A172 (cell line): ENCODE results near the gene TIMELESS. TPM values are rescaled to one million over a fixed set of nuclear protein-coding genes. Genes with fewer than 3 reads are reported as not detected.
A peak's percentile ranks its signal among the peaks of the same experiment; 100 is the strongest.
"Not testable (repeated sequence)": the region's sequence is repeated elsewhere in the genome, so short reads cannot be mapped to it uniquely, and the experiment has no call there.

ENCODE experiments used
- DNase-seq: peaks from one replicate; pipeline ENCODE4 v3.0.0-alpha.2; 2015; ENCODE audit warnings: low spot score
- total RNA-seq: library from RNA; depleted of rRNA; stranded (reverse); fragments of >200 nt; shearing (Covaris generic); gene quantifications from 2 replicates; pipeline ENCODE4 v1.2.3, GENCODE V29; 2014

TIMELESS gene
- total RNA-seq, 1 experiment from 2014 or later = 18.3 TPM

DNA sequence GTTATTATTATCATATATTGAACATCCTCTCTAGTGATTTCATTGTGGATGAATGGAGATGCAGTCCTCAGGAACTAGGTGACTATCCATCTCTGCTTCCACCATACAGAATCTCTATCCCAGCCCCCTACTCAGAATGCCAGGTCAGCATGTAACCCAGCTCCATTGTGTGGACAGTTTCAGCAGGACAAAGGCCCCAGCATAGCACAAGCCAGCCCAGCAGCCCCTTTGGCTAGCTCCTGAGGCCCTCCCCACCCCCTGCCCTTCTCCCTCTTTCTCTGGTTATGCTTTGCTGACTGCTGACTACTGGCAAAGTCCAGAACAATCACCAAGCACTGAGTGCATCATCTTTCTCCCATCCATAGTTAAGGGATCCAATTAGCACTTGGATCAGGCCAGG is 13.3 kb upstream of the TIMELESS start:
- no peak for DNase-seq

DNA sequence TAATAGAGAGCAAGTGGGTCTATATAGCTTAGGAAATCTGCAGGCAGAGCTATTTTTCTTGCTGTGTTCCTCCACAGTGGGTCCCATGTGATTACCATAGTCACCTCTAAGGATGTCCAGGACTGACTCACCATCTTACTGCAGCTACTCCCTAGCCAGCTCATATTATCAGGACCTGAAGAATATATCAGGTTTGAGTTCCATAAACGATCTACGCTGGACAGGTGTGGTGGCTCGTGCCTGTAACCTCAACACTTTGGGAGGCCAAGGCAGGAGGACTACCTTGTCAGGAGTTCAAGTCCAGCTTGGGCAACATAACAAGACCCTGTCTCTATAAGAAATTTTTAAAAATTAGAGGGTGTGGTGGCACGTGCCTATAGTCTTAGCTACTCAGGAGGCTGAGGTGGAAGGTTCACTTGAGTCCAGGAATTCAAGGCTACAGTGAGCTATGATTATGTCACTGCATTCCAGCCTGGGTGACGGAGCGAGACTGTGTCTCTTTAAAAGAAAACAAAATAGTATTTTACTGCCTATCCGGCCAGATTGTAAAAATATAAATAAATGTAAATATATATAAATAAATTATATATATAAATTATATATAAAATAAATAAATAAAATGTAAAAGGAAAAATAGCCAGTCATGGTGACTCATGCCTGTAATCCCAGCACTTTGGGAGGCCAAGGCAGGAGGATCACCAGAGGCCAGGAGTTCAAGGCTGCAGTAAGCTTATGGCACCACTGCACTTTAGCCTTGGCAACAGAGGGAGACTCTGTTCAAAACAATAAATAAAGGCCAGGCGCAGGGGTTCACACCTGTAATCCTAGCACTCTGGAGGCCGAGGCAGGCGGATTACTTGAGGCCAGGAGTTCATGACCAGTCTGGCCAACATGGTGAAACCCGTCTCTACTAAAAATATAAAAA is 12.3 kb upstream of the TIMELESS start:
- peak; percentile 63 for DNase-seq

DNA sequence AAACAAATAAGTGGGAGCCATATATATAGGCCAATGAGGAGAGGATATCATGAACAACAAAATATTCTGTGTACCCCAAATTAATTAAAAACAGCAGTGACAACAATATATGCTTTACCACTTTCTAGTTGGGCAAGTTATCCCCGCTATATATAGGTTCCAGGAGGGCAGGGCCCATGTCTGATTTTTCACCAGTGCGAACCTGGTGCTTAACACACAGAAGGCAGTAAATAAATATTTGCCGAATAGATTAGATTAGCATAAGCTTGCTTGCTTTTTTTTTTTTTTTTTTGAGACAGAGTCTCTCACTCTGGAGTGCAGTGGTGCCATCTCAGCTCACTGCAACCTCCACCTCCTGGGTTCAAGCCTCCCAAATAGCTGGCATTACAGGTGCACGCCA is 8.6 kb upstream of the TIMELESS start:
- no peak for DNase-seq

DNA sequence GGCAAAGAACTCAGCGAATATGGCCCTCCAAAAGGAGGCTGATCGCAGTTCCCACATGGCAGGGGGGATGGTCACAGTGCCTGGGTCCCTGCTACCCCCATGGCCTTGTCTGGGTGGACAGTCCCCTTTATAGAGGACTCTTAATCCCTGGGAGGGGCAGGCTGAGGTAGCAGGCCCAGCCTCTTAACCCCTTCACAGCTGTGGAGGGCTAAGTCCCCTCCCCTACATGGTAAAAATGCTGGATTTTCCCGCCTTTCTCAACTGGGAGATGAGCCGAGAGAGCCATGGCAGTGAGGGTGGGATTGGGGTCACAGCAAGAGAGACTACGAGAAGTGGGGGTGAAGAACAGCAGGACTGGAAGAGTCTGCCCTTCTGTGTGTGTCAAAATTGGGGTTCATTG is 5.3 kb upstream of the TIMELESS start, which contains the start of gene MIP:
Gene MIP (minus strand): TSS at position 101 of the 400 bp plus-strand sequence. CDS start 44 bp downstream, at position 57.
- no peak for DNase-seq

DNA sequence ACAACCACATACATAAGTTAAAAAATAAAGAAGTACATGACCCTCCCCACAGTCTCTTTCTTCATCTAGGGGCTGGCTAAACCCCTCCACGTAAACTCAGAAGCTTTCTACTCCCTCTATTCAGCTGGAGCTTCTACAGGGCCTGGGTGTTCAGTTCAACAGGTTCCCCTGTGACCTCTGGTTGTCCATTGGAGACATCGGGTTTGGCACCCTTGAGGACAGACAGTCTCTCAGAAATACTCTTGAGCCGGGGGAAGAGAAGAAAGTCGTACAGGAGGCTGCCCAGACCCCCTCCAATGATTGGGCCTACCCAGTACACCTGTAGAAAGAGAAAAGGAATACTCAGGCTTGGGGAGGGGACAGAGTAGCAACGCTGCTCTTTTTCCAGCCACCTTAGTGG is 1.9 kb upstream of the TIMELESS start:
- no peak for DNase-seq

DNA sequence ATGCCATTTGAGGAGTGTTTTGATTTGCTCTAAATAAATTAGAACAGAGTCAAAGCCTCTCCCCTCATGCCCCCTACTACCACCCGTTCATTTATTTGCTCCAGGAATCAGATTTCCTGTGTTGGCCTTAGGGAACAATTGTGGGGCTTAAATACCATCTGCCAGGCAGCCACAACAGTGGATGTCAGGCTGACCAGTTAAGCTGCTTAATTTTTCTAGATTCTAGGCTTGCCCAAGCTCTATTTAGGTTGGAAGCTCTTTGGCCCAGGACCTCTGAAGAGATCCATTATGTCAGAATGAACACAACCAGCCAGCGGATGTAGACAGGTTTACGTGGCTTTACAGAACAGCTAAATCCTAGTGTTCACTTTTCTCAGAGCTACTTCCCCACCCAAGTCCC is 1.0 kb upstream of the TIMELESS start:
- no peak for DNase-seq

DNA sequence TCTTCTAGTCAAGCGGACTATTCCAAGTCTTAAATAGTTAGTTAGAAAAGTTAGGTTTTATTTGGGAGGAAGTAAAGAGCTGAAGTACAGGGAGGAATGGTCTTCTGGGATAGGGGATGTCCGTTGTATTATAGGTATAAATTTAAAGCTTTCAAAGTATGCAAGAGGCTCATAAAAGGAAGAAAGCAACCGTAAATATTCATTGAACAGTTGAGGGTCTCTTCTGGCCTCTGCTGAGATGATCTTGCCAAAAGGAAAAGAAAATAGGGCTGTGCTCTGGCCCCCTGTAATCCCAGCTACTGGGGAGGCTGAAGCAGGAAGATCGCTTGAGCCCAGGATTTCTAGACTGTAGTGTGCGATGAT is 377 bp upstream of the TIMELESS start:
- DNase-seq = no peak

DNA sequence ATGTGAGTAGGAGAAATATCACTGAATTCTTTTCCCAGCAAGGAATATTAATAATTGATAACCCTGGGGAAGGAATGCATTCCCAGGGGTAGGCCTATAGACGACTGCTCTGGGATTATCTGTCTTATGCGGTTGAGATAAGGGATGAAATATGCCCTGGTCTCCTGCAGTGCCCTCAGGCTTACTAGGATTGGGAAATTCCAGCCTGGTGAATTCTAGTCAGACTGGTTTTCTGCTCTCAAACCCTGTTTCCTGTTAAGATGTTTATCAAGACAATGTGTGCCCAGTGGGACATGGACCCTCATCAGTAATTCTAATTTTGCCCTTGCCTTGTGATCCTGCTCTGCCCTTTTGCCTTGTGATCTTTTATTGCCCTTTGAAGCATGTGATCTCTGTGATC is 6.0 kb downstream of the TIMELESS start:
- not testable (repeated sequence) for DNase-seq

DNA sequence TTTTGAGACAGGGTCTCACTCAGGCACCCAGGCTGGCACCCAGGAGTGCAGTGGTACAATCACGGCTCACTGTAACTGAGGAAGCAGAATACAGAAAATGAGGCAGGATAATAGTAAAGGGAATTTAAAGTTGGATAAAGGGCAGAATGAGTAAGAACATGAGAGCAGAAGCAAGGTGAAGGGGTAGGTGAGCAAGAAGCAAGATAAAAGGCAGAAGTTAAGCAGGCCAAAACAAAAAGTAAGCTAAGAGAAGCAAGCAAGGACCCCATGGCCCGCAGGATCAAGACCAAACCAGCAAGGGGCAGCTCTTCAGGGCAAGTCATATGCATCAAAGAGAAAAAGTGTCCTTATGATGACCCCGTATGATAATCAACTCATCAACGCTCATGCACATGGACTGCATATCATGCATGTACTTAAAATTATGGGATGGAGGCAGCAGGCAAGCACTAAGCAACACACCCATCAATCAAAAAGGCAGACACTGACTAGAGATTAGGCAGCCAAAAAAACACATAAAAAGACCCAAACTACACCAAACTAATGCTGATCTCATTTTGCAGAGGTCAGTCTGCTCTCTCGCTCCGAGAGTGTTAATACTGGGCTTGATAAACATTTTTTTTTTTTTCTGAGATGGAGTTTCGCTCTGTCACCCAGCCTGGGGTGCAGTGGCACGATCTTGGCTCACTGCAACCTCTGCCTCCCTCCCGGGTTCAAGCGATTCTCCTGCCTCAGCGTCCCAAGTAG is 11.6 kb downstream of the TIMELESS start:
- no peak for DNase-seq

DNA sequence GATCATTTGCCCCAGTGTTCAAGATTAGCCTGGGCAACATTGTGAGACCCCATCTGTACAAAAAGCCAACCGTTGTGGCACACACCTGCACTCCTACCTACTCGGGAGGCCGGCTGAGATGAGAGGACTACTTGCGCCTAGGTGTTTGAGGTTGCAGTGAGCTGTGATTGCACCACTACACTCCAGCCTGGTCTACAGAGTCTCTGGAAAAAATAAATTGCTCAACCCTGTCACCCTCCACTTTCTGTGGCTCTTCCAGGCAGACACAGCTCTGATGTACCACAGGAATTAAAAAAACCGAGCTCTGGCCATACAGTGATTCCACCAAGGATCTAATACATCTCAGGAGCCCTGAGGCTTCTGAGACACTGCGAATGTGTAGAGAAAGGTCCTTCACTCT is 14.4 kb downstream of the TIMELESS start:
- DNase-seq = no peak

DNA sequence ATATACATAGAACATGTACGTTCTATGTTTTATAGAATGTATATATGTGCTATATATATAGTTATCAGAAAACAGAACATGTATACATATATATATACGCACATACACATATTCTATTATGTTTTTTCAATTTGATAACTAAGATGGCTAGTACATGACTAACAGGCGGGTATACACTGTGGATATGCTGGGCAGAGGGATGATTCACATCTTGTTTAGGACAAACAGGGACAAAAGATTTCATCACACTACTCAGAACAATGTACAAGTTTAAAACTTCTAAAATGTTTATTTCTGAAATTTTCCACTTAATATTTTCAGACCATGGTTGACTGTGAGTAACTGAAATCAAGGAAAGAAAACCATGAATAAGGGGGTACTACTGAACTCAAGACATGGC is 17.4 kb downstream of the TIMELESS start:
- no peak for DNase-seq

DNA sequence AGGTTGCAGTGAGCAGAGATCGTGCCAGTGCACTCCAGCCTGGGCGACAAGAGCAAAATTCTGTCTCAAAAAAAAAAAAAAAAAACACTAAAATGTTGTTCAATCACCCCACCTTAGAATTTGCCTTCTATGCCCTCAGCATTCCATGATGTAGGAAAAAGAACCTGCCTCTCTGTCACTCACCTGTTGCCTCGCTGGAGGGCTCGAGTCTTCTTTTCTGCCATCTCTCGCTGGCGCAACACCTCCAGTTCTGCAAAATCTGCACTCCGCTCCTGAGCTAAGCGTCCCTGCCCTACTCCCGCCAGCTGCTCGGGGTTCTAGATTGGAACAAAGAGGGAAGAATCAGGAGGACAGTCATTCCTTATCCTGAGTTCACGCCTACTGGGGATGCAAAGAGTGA is 17.9 kb downstream of the TIMELESS start:
- DNase-seq = no peak

DNA sequence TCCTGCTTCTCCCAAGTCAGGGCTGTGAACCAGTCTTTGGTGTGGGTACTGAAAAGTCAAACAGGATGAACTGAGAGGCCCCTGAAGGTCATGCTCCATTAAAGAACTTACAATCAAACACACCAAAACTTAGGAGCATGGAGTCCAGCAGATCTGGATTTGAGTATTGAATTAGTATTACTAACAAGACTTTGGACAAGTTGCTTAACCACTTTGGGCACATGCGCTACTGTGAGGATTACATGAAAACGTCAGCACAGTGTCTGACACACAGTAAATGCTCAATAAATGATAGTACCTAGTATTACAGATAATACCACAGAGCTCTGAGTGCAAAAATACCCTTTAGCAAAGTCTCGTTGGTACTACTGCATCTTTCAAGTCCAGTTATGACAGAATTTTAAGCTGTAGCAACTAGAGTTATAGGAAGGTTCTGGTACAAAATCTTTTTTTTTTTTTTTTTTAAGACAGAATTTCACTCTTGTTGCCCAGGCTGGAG is 23.2 kb downstream of the TIMELESS start:
- DNase-seq = no peak

DNA sequence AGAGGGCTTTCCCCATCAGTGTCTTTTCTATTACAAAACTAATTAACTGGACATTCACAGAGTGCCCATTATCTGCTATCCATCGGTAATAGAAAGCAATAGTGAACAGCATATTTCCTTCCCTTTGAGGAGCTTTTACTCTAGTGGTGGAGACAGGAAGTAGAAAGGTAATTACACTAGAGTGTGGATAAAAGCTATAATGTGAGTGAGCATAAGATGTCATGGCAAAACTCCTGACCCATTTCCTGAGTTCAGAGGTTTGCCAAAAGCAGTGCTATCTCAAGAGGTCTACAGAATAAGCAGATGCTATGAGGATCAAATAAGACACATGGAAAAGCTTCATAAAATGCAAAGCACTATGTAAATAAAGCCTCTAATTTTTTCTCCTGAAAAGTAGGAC is 24.0 kb downstream of the TIMELESS start:
- no peak for DNase-seq

DNA sequence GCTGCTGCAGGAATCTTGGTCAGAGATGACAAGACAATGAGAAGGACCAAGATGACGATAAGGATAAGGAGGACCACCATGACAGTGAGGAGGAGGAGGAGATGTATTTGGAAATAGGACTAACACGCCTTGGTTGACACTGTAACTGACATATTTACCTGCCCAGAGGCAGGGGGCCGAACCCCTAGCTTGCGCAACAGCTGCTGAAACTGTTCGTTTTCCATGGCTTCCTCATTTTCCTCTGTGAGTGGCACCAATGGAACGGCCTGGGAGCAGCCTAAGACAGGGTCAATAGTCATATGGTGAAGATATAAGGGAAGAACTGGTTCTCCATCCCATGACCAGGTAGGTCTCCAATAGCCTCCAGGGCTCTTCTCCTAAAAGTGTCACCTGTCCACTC is 28.8 kb downstream of the TIMELESS start:
- DNase-seq = no peak

DNA sequence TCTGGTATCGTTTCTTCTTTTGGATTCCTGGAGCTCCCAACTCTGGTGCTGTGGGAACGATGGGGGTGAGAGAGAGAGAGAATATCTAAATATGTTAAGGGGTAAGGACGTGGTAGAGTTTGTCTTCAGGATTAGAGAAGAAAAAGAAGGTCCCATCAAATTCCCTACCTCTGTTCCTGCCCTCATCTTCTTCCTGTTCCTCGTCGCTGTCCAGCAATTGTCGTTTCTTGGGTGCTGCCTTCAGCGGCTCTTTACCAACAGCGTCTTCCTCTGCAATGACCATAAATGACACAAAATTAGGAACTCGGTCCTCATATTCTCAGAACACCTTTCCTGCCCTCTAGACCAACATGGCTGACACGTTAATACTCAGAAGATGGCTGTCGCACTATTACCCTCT is 31.5 kb downstream of the TIMELESS start:
- no peak for DNase-seq

DNA sequence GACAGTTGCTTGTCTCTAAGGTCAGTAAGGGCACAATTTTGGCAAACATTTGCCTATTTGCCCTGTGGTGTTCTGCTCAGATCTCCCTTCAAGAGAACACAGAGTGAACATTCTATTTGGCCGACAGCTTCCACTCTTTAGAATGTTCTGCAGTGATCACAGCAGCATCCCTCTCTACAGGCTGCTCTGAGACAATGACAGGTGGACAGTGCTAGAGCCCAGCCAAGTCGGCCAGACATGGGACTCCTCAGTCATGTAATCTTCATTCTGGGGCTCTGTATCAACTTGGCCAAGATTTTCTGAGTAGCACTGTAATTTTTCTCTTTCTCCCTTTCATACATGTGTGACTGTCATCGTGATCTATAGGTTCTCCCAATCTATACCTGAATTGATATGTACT is 34.8 kb downstream of the TIMELESS start:
- DNase-seq = no peak

DNA sequence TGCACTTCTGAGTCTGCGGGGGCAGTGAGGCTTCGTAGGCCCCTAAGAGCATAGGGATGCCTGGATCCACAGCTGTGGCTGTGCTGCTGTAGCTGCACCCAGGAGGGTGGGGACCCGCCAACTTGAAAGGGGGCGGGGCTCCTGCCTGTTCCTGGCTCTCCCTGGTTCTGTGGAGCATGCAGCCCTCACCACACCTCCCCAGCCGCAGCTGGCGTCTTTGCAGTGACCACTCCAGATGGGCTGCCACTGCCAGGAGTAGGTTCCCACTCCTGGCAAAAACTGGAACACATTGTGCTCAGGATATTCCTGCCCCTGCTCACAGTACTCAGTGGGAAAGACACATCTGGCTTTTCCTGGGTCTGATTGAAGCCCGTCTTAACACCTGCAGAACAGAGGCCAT is 35.8 kb downstream of the TIMELESS start:
- no peak for DNase-seq

DNA sequence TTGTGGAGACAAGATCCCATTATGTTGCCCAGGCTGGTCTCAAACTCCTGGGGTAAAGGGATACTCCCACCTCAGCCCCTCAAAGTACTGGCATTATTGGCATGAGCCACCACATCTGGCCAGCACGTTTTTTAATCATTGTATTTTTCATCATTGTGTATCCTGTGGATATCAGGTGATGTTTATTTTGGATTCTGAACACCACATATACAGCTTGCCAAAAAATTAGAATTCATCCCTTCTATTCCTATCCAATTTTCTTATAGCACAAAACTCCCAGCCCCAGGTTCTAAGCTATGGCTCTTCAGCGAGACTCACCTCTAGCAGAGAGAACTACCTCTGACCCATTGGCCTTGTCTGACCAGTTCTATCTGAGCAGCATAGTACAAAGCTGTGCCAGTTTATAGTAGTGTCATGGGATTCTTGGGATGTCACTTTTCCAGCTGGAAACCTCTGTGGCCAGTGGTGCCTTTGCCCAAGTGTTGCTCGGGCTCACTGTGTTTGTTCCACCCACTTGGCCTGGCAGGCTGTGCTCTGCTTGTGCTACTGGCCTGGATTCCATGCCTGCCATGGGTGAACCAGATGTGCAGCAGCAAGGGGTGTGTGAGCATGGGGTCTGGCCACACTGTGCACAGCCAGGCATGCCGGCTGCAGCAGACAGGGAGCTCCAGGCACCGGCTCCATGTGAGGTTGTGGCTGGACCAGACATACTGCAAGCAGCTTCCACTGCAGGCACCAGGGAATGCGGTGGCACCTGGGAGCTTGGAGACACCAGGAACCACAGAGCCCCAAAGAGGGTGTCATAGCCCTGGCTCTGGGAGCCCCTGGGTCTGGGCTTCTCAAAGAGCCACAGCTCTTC is 37.2 kb downstream of the TIMELESS start:
- DNase-seq = no peak

DNA sequence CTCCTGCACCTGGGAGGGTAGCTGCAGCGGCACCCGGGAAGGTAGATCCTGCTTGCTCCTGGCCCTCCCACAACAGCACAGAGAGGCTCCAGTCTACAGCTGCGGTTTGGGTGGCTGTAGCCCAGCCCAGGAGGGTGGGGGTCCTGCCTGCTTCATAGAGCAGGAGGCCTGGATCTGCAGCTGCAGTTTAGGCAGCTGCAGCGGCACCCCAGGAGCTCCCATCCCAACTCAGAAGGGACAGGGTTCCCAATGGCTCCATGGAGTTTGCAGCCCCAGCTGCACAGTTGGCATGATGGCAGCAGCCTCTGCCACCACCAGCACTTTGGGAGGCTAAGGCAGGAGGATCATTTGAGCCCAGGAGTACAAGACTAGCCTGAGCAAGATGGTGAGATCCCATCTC is 38.5 kb downstream of the TIMELESS start:
- DNase-seq = no peak

DNA sequence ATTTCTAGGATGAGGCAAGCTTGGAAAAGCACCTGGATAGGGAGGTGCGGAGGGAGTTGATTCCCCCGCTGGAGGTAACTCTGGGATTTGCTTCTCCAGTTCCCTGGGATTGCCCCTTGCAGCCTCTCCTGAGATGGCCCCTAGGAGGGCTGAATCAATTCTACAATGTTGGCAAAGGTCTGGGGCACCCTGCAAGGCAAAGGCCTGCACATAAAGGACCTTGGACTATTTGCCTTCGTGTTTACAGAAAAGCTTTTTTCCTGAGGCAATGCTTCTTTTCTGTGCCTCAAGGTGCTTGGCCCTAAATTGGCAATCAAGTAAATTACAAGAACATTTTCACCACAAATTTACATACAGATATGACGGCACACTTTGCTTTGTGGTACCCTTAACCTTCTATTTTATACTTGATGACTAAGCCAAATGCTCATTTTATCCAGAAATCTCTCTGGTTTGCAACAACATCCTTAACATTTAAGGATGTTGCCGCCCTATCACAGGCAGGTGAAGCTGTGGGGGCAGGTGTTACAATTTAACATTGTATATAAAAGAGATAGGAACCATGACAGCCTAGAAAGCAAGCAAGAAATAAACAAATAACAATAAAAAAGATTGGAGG is 40.3 kb downstream of the TIMELESS start:
- DNase-seq = no peak
